Right hindlimb (tissue), 1 donor: Measurements from ENCODE around the gene CDH20.
"Not testable (repeated sequence)": the region's sequence is repeated elsewhere in the genome, so short reads cannot be mapped to it uniquely, and the experiment has no call there.

Experiments used
- DNase-seq: peaks from one replicate; pipeline ENCODE4 v3.0.0-alpha.2; 2018

CDH20 gene

GRCh38 chr18:61350578-61350977 is 17.3 kb downstream of the CDH20 start:
- DNase-seq: no peak

GRCh38 chr18:61352059-61352458 is 18.8 kb downstream of the CDH20 start:
- DNase-seq: no peak

- no peak for DNase-seq
These were observed 19.4 kb downstream of the CDH20 start for GRCh38 chr18:61352611-61353010.

GRCh38 chr18:61360404-61361383 is 27.5 kb downstream of the CDH20 start:
- DNase-seq: no peak

GRCh38 chr18:61362511-61362910 is 29.3 kb downstream of the CDH20 start:
- no peak for DNase-seq

- no peak for DNase-seq
These were observed 31.7 kb downstream of the CDH20 start for GRCh38 chr18:61364953-61365352.

GRCh38 chr18:61368001-61368400 is 34.8 kb downstream of the CDH20 start:
- no peak for DNase-seq

GRCh38 chr18:61369671-61370070 is 36.4 kb downstream of the CDH20 start:
- not testable (repeated sequence) for DNase-seq

GRCh38 chr18:61371111-61371510 is 37.9 kb downstream of the CDH20 start:
- DNase-seq: no peak

- DNase-seq: no peak
These were observed 46.6 kb downstream of the CDH20 start for GRCh38 chr18:61379827-61380226.

GRCh38 chr18:61388010-61388409 is 54.8 kb downstream of the CDH20 start:
- DNase-seq: no peak

GRCh38 chr18:61394983-61395382 is 61.8 kb downstream of the CDH20 start:
- DNase-seq: no peak

- no peak for DNase-seq
These were observed 64.0 kb downstream of the CDH20 start for GRCh38 chr18:61397222-61397621.

- DNase-seq: no peak
These were observed 65.9 kb downstream of the CDH20 start for GRCh38 chr18:61398961-61399705.

- DNase-seq: no peak
These were observed 66.9 kb downstream of the CDH20 start for GRCh38 chr18:61400016-61400635.

- DNase-seq: no peak
These were observed 67.5 kb downstream of the CDH20 start for GRCh38 chr18:61400716-61401115.

- no peak for DNase-seq
These were observed 69.5 kb downstream of the CDH20 start for GRCh38 chr18:61402726-61403125.

- no peak for DNase-seq
These were observed 80.2 kb downstream of the CDH20 start for GRCh38 chr18:61413396-61413795.

- DNase-seq: no peak
These were observed 80.9 kb downstream of the CDH20 start for GRCh38 chr18:61414086-61414485.

- DNase-seq: no peak
These were observed 86.5 kb downstream of the CDH20 start for GRCh38 chr18:61419763-61420162.

GRCh38 chr18:61420218-61420885 is 87.1 kb downstream of the CDH20 start:
- no peak for DNase-seq

GRCh38 chr18:61426492-61427053 is 93.3 kb downstream of the CDH20 start:
- DNase-seq: no peak

GRCh38 chr18:61428266-61428665 is 95.0 kb downstream of the CDH20 start:
- DNase-seq: no peak
